Liver (tissue), 9 donors: Measurements from ENCODE around the gene ANXA10. TPM values are rescaled to one million over a fixed set of nuclear protein-coding genes. Genes with fewer than 3 reads are reported as not detected.

Source experiments
- DNase-seq: peaks from one replicate; pipeline ENCODE4 v3.0.0-alpha.2; 2017; ENCODE audit warnings: low spot score
- H3K27ac ChIP-seq, 2 donors: one replicate each; pipeline ENCODE4 v1.7.0; 2013; ENCODE audit warnings: inconsistent platforms in 2 of 2, low read length in 2 of 2, control low read depth in 1 of 2, low read depth in 1 of 2, mild to moderate bottlenecking in 1 of 2
- H3K27me3 ChIP-seq, 4 donors: one replicate each; pipeline versions ENCODE4 v1.6.1 to v1.7.0; 2013; ENCODE audit warnings: low read length in 3 of 4, inconsistent platforms in 1 of 4, mild to moderate bottlenecking in 1 of 4, moderate library complexity in 1 of 4; ENCODE audit not compliant: control insufficient read depth in 4 of 4, insufficient read depth in 4 of 4
- H3K36me3 ChIP-seq, 4 donors: one replicate each; pipeline versions ENCODE4 v1.6.1 to v1.7.0; 2013; ENCODE audit warnings: low read length in 3 of 4, mild to moderate bottlenecking in 3 of 4, low read depth in 1 of 4, moderate library complexity in 1 of 4; ENCODE audit not compliant: control insufficient read depth in 4 of 4, insufficient read depth in 3 of 4
- H3K4me1 ChIP-seq, 4 donors: one replicate each; pipeline versions ENCODE4 v1.6.1 to v1.7.0; 2013; ENCODE audit warnings: low read length in 3 of 4, mild to moderate bottlenecking in 3 of 4, moderate library complexity in 1 of 4; ENCODE audit not compliant: control insufficient read depth in 4 of 4, insufficient read depth in 4 of 4
- H3K4me3 ChIP-seq, 3 donors: one replicate each; pipeline versions ENCODE4 v1.6.1 to v1.7.0; 2013; ENCODE audit warnings: low read length in 3 of 3, control low read depth in 1 of 3, low read depth in 1 of 3, mild to moderate bottlenecking in 1 of 3
- H3K9ac ChIP-seq, 2 donors: one replicate each; pipeline ENCODE4 v1.7.0; 2013; ENCODE audit warnings: low read length in 2 of 2, mild to moderate bottlenecking in 2 of 2, moderate library complexity in 2 of 2, control low read depth in 1 of 2, low read depth in 1 of 2
- H3K9me3 ChIP-seq, 4 donors: one replicate each; pipeline versions ENCODE4 v1.6.1 to v1.7.0; 2013; ENCODE audit warnings: low read length in 3 of 4; ENCODE audit not compliant: control insufficient read depth in 4 of 4
- ATF3 ChIP-seq: IDR thresholded peaks from 2 replicates; pipeline ENCODE4 v1.6.1; 2016; ENCODE audit warnings: antibody characterized with exemption
- FOXA1 ChIP-seq: IDR thresholded peaks from 2 replicates; pipeline ENCODE4 v1.6.1; 2016; ENCODE audit warnings: antibody characterized with exemption
- FOXA2 ChIP-seq: IDR thresholded peaks from 2 replicates; pipeline ENCODE4 v1.6.1; 2016; ENCODE audit warnings: antibody characterized with exemption
- GABPA ChIP-seq, 2 donors: IDR thresholded peaks in 1 of 2; conservative IDR thresholded peaks in 1 of 2; 2 replicates each; pipeline ENCODE4 v1.6.1; 2016; ENCODE audit warnings: antibody characterized with exemption in 2 of 2, mild to moderate bottlenecking in 1 of 2, moderate library complexity in 1 of 2
- HNF4G ChIP-seq: IDR thresholded peaks from 2 replicates; pipeline ENCODE4 v1.6.1; 2016; ENCODE audit warnings: antibody characterized with exemption
- JUND ChIP-seq, 2 donors: IDR thresholded peaks; 2 replicates each; pipeline ENCODE4 v1.6.1; 2016; ENCODE audit warnings: antibody characterized with exemption in 2 of 2
- MAX ChIP-seq: IDR thresholded peaks from 2 replicates; pipeline ENCODE4 v1.6.1; 2016; ENCODE audit warnings: antibody characterized with exemption
- NR2F2 ChIP-seq: IDR thresholded peaks from 2 replicates; pipeline ENCODE4 v1.6.1; 2016; ENCODE audit warnings: antibody characterized with exemption
- REST ChIP-seq: IDR thresholded peaks from 2 replicates; pipeline ENCODE4 v1.6.1; 2016; ENCODE audit warnings: antibody characterized with exemption, mild to moderate bottlenecking
- RXRA ChIP-seq, 2 donors: IDR thresholded peaks; 2 replicates each; pipeline ENCODE4 v1.6.1; 2017 to 2018; ENCODE audit warnings: antibody characterized with exemption in 2 of 2, mild to moderate bottlenecking in 1 of 2
- SP1 ChIP-seq: IDR thresholded peaks from 2 replicates; pipeline ENCODE4 v1.6.1; 2018; ENCODE audit warnings: antibody characterized with exemption, mild to moderate bottlenecking
- TAF1 ChIP-seq: conservative IDR thresholded peaks from 2 replicates; pipeline ENCODE4 v1.6.1; 2016; ENCODE audit warnings: antibody characterized with exemption, mild to moderate bottlenecking
- YY1 ChIP-seq: IDR thresholded peaks from 2 replicates; pipeline ENCODE4 v1.6.1; 2016; ENCODE audit warnings: antibody characterized with exemption, mild to moderate bottlenecking
- ZBTB33 ChIP-seq: IDR thresholded peaks from 2 replicates; pipeline ENCODE4 v1.6.1; 2016; ENCODE audit warnings: antibody characterized with exemption
- WGBS: extraction: QIAGEN DNeasy Blood & Tissue Kit; methylation state at CpG from one replicate; pipeline ENCODE4 v1.1.7; 2013; 5-methylcytosine and 5-hydroxymethylcytosine counted together
- polyA plus RNA-seq, 2 donors: library from polyadenylated mRNA; stranded (reverse) in 1 of 2; unstranded in 1 of 2; fragments of 200-250 nt in 1 of 2; fragments of >200 nt in 1 of 2; fragmentation: Nextera tagmentation in 1 of 2; extraction: Ambion mirVana in 1 of 2; gene quantifications; one replicate each; pipeline versions ENCODE4 v1.2.1 to v1.2.3, GENCODE V29; 2013 to 2015
- total RNA-seq, 2 donors: library from RNA; depleted of rRNA; stranded (reverse); fragments of >200 nt; gene quantifications; one replicate each; pipeline ENCODE4 v1.2.3, GENCODE V29; 2014
- donor health status: healthy.
- donor health status: healthy.
- donor health status: healthy.
- donor health status: healthy.
- donor health status: healthy.

Gene ANXA10
- total and polyA plus RNA-seq, 4 donors: 6.3 to 45.4 (median 28.3) TPM

GRCh38 chr4:168199260-168199957 is 107.1 kb downstream of the ANXA10 start:
- H3K27ac ChIP-seq: no peak overlapping the region
- no peak for DNase-seq
- H3K27me3 ChIP-seq: no peaks in the 10 kb centered on the region
- H3K9ac ChIP-seq: no peak overlapping the region
- H3K36me3 ChIP-seq: no peaks in the 10 kb centered on the region
- no peak for TF ChIP-seq REST
- TF ChIP-seq FOXA2: no peak
- no peak for TF ChIP-seq TAF1
- TF ChIP-seq JUND (IDR thresholded peaks at IDR 0.05): no peak
- TF ChIP-seq ATF3: no peak
- no peak for TF ChIP-seq NR2F2
- TF ChIP-seq YY1: no peak
- no peak for TF ChIP-seq ZBTB33
- no peak for TF ChIP-seq RXRA (IDR thresholded peaks at IDR 0.05)
- TF ChIP-seq MAX: no peak
- no peak for TF ChIP-seq SP1
- no peak for TF ChIP-seq GABPA (IDR thresholded peaks at IDR 0.05 in 1 of 2, conservative IDR thresholded peaks at IDR 0.05 in 1 of 2)
- TF ChIP-seq FOXA1: no peak
- TF ChIP-seq HNF4G: no peak
- WGBS: 41% methylated on average over 4 of the region's 4 CpGs
- no peak overlapping the region for H3K4me3 ChIP-seq
- H3K9me3 ChIP-seq: peaks cover 6 to 12% (median 9%) of the 10 kb centered on the region in 4 donors
- no peaks in the 10 kb centered on the region for H3K4me1 ChIP-seq

- WGBS: 69% methylated on average over 3 of the region's 3 CpGs
- Histone ChIP-seq H3K27me3 (no peaks in the 10 kb centered on the region), H3K4me1 (no peaks in the 10 kb centered on the region), H3K9ac (no peak overlapping the region), H3K4me3 (no peak overlapping the region), H3K9me3 (peaks cover 6 to 12% (median 9%) of the 10 kb centered on the region in 4 donors), H3K27ac (no peak overlapping the region), H3K36me3 (no peaks in the 10 kb centered on the region)
- DNase-seq: no peak
- TF ChIP-seq JUND (IDR thresholded peaks at IDR 0.05) (no peak), HNF4G (no peak), RXRA (IDR thresholded peaks at IDR 0.05) (no peak)
These were observed 108.3 kb downstream of the ANXA10 start for GRCh38 chr4:168200685-168201084.
